Nephron (organoid): Measurements from ENCODE around the gene CEBPA.

Experiments used
- H3K27ac Mint-ChIP-seq, 3 experiments: 2 replicates each; pipeline ENCODE4 v1.8.0; 2020; ENCODE audit warnings: mixed read lengths in 3 of 3, mild to moderate bottlenecking in 2 of 3, moderate library complexity in 1 of 3
- H3K27me3 Mint-ChIP-seq: 2 replicates; pipeline ENCODE4 v1.8.0; 2021; ENCODE audit warnings: low read depth, mild to moderate bottlenecking, moderate library complexity, mixed read lengths
- H3K36me3 Mint-ChIP-seq: 2 replicates; pipeline ENCODE4 v1.8.0; 2020; ENCODE audit warnings: low read depth, mixed read lengths
- H3K4me1 Mint-ChIP-seq: 2 replicates; pipeline ENCODE4 v1.8.0; 2020; ENCODE audit warnings: mixed read lengths
- H3K4me3 Mint-ChIP-seq, 3 experiments: 2 replicates each; pipeline ENCODE4 v1.8.0; 2020; ENCODE audit warnings: mild to moderate bottlenecking in 3 of 3, mixed read lengths in 3 of 3, moderate library complexity in 2 of 3
- H3K9me3 Mint-ChIP-seq: 2 replicates; pipeline ENCODE4 v1.8.0; 2020; ENCODE audit warnings: mixed read lengths
- CTCF ChIP-seq, 3 experiments: fragments of 200-600 bp; sonication (generic); IDR thresholded peaks; one replicate each; pipeline ENCODE4 v1.5.0; 2021; ENCODE audit warnings: antibody characterized with exemption in 3 of 3; ENCODE audit not compliant: unreplicated experiment in 3 of 3

CEBPA gene

GRCh38 chr19:33256261-33256660, 46.1 kb downstream of the CEBPA start:
- H3K27ac Mint-ChIP-seq, result no peak overlapping the region
- H3K4me3 Mint-ChIP-seq, result no peak overlapping the region

DNA sequence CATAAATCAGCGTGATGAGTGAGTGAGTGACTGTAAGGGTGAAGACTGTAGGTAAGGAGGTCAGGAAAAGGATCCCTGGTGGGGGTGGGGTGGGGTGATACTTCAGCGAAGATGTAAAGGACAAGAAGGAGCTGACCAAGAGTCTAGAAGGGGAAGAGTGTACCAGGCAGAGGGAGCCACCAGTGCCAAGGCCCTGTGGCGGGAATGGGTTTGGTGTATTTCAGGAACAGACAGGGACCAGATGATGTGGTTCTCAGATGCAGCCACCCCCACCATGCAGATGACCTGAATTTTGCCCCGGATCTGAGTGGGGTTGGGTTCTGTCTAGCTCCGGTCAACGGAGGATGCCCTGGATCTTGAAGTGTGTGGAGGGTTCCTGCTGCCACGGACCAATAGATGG, 46.6 kb downstream of the CEBPA start:
- TF ChIP-seq CTCF (IDR thresholded peaks at IDR 0.05; ENCODE audit: unreplicated experiment in 3 of 3), result no peak
- no peak overlapping the region for H3K27ac Mint-ChIP-seq
- H3K4me3 Mint-ChIP-seq, result no peak overlapping the region
- peaks cover 6% of the 10 kb centered on the region for H3K9me3 Mint-ChIP-seq
- H3K36me3 Mint-ChIP-seq, result no peaks in the 10 kb centered on the region
- H3K4me1 Mint-ChIP-seq, result no peaks in the 10 kb centered on the region
- no peaks in the 10 kb centered on the region for H3K27me3 Mint-ChIP-seq

More at GRCh38 chr19:33256261-33256660, 46.1 kb downstream of the CEBPA start:
- H3K9me3 Mint-ChIP-seq, result peaks cover 6% of the 10 kb centered on the region
- no peaks in the 10 kb centered on the region for H3K36me3 Mint-ChIP-seq
- no peak for TF ChIP-seq CTCF (IDR thresholded peaks at IDR 0.05; ENCODE audit: unreplicated experiment in 3 of 3)
- no peaks in the 10 kb centered on the region for H3K27me3 Mint-ChIP-seq
- H3K4me1 Mint-ChIP-seq, result no peaks in the 10 kb centered on the region

GRCh38 chr19:33254245-33254824, 48.0 kb downstream of the CEBPA start:
- Mint-ChIP-seq H3K27me3 (no peaks in the 10 kb centered on the region), H3K9me3 (peaks cover 3% of the 10 kb centered on the region), H3K27ac (no peak overlapping the region), H3K36me3 (no peaks in the 10 kb centered on the region), H3K4me1 (no peaks in the 10 kb centered on the region), H3K4me3 (no peak overlapping the region)
- TF ChIP-seq CTCF (IDR thresholded peaks at IDR 0.05; ENCODE audit: unreplicated experiment in 3 of 3), result no peak

- Mint-ChIP-seq H3K4me3 (no peak overlapping the region), H3K4me1 (no peaks in the 10 kb centered on the region), H3K27ac (no peak overlapping the region), H3K36me3 (no peaks in the 10 kb centered on the region), H3K9me3 (peaks cover 2% of the 10 kb centered on the region), H3K27me3 (no peaks in the 10 kb centered on the region)
- TF ChIP-seq CTCF (IDR thresholded peaks at IDR 0.05; ENCODE audit: unreplicated experiment in 3 of 3), result no peak
Observed at GRCh38 chr19:33252971-33253370, 49.4 kb downstream of the CEBPA start.

GRCh38 chr19:33252418-33252962, 49.8 kb downstream of the CEBPA start:
- Mint-ChIP-seq H3K36me3 (no peaks in the 10 kb centered on the region), H3K4me1 (no peaks in the 10 kb centered on the region), H3K27ac (no peak overlapping the region), H3K27me3 (no peaks in the 10 kb centered on the region), H3K9me3 (no peaks in the 10 kb centered on the region), H3K4me3 (no peak overlapping the region)
- TF ChIP-seq CTCF (IDR thresholded peaks at IDR 0.05; ENCODE audit: unreplicated experiment in 3 of 3), result no peak

- Mint-ChIP-seq H3K9me3 (no peaks in the 10 kb centered on the region), H3K27ac (no peak overlapping the region), H3K4me3 (no peak overlapping the region), H3K27me3 (no peaks in the 10 kb centered on the region), H3K36me3 (no peaks in the 10 kb centered on the region), H3K4me1 (no peaks in the 10 kb centered on the region)
- TF ChIP-seq CTCF (IDR thresholded peaks at IDR 0.05; ENCODE audit: unreplicated experiment in 3 of 3), result no peak
Observed at GRCh38 chr19:33251526-33252090, 50.7 kb downstream of the CEBPA start.
